HG03139 (cell line): Measurements from ENCODE around the gene RLN3.

Experiments used
- ATAC-seq: cut with Tn5 transposase; IDR thresholded peaks from one replicate; pipeline ENCODE4 v1.9.1; 2021; ENCODE audit not compliant: unreplicated experiment

RLN3 gene

GRCh38 chr19:14073261-14073924 lies 45.4 kb downstream of the RLN3 start:
- peak; percentile 39 for ATAC-seq

GRCh38 chr19:14073925-14074838 lies 46.2 kb downstream of the RLN3 start:
- ATAC-seq = no peak

- ATAC-seq = no peak
These were observed 50.5 kb downstream of the RLN3 start for GRCh38 chr19:14078411-14078810.
